IPS-18a (cell line): ENCODE measurements around the gene TCF7L1.
"Not testable (repeated sequence)": the region's sequence is repeated elsewhere in the genome, so short reads cannot be mapped to it uniquely, and the experiment has no call there.

Experiments used
- H3K27ac ChIP-seq: one replicate; pipeline ENCODE4 v1.5.1; 2013; ENCODE audit warnings: low read length
- H3K27me3 ChIP-seq: one replicate; pipeline ENCODE4 v1.6.1; 2013; ENCODE audit warnings: mild to moderate bottlenecking, low read length; ENCODE audit not compliant: control insufficient read depth, insufficient read depth
- H3K36me3 ChIP-seq: one replicate; pipeline ENCODE4 v1.6.1; 2013; ENCODE audit warnings: low read depth, low read length; ENCODE audit not compliant: control insufficient read depth
- H3K4me1 ChIP-seq: one replicate; pipeline ENCODE4 v1.6.1; 2013; ENCODE audit warnings: low read depth, low read length; ENCODE audit not compliant: control insufficient read depth
- H3K4me3 ChIP-seq: one replicate; pipeline ENCODE4 v1.5.1; 2013; ENCODE audit warnings: low read length
- H3K9ac ChIP-seq: one replicate; pipeline ENCODE4 v1.6.1; 2013; ENCODE audit warnings: mild to moderate bottlenecking, low read length, moderate library complexity
- H3K9me3 ChIP-seq: one replicate; pipeline ENCODE4 v1.6.1; 2013; ENCODE audit warnings: low read depth, low read length; ENCODE audit not compliant: control insufficient read depth

TCF7L1 gene

GRCh38 chr2:85188852-85189251 is 55.7 kb downstream of the TCF7L1 start:
- no peak overlapping the region for H3K4me3 ChIP-seq
- no peaks in the 10 kb centered on the region for H3K9me3 ChIP-seq
- no peak overlapping the region for H3K9ac ChIP-seq
- no peak overlapping the region for H3K27ac ChIP-seq
- peaks cover 11% of the 10 kb centered on the region for H3K4me1 ChIP-seq
- peaks cover 6% of the 10 kb centered on the region for H3K36me3 ChIP-seq
- H3K27me3 ChIP-seq, result no peaks in the 10 kb centered on the region

- H3K4me3 ChIP-seq, result no peak overlapping the region
- no peaks in the 10 kb centered on the region for H3K27me3 ChIP-seq
- H3K36me3 ChIP-seq, result peaks cover 7% of the 10 kb centered on the region
- peaks cover 11% of the 10 kb centered on the region for H3K4me1 ChIP-seq
- no peak overlapping the region for H3K27ac ChIP-seq
- no peaks in the 10 kb centered on the region for H3K9me3 ChIP-seq
- H3K9ac ChIP-seq, result no peak overlapping the region
Observed at GRCh38 chr2:85189606-85190270, 56.5 kb downstream of the TCF7L1 start.

- H3K27me3 ChIP-seq, result no peaks in the 10 kb centered on the region
- no peak overlapping the region for H3K9ac ChIP-seq
- H3K4me3 ChIP-seq, result no peak overlapping the region
- peaks cover 11% of the 10 kb centered on the region for H3K36me3 ChIP-seq
- no peak overlapping the region for H3K27ac ChIP-seq
- no peaks in the 10 kb centered on the region for H3K9me3 ChIP-seq
- peaks cover 11% of the 10 kb centered on the region for H3K4me1 ChIP-seq
Observed at GRCh38 chr2:85191157-85191556, 58.0 kb downstream of the TCF7L1 start.

GRCh38 chr2:85194780-85195480 is 61.7 kb downstream of the TCF7L1 start:
- no peaks in the 10 kb centered on the region for H3K9me3 ChIP-seq
- no peak overlapping the region for H3K4me3 ChIP-seq
- H3K36me3 ChIP-seq, result peaks cover 5% of the 10 kb centered on the region
- H3K4me1 ChIP-seq, result no peaks in the 10 kb centered on the region
- no peak overlapping the region for H3K27ac ChIP-seq
- no peaks in the 10 kb centered on the region for H3K27me3 ChIP-seq
- no peak overlapping the region for H3K9ac ChIP-seq

GRCh38 chr2:85195956-85196355 is 62.8 kb downstream of the TCF7L1 start:
- no peak overlapping the region for H3K4me3 ChIP-seq

GRCh38 chr2:85199698-85200097 is 66.5 kb downstream of the TCF7L1 start:
- Histone ChIP-seq H3K27ac (no peak overlapping the region), H3K4me3 (no peak overlapping the region), H3K27me3 (no peaks in the 10 kb centered on the region), H3K36me3 (peaks cover 4% of the 10 kb centered on the region), H3K4me1 (no peaks in the 10 kb centered on the region), H3K9ac (no peak overlapping the region), H3K9me3 (no peaks in the 10 kb centered on the region)

More at GRCh38 chr2:85195956-85196355, 62.8 kb downstream of the TCF7L1 start:
- Histone ChIP-seq H3K36me3 (peaks cover 5% of the 10 kb centered on the region), H3K9ac (no peak overlapping the region), H3K27ac (no peak overlapping the region), H3K27me3 (no peaks in the 10 kb centered on the region), H3K4me1 (no peaks in the 10 kb centered on the region), H3K9me3 (no peaks in the 10 kb centered on the region)

GRCh38 chr2:85209887-85210286 is 76.7 kb downstream of the TCF7L1 start:
- Histone ChIP-seq H3K36me3 (no peaks in the 10 kb centered on the region), H3K27me3 (no peaks in the 10 kb centered on the region), H3K4me1 (peaks cover 16% of the 10 kb centered on the region), H3K9ac (no peak overlapping the region), H3K9me3 (no peaks in the 10 kb centered on the region), H3K4me3 (no peak overlapping the region), H3K27ac (no peak overlapping the region)

- Histone ChIP-seq H3K27me3 (no peaks in the 10 kb centered on the region), H3K9ac (no peak overlapping the region), H3K4me1 (peaks cover 22% of the 10 kb centered on the region), H3K36me3 (no peaks in the 10 kb centered on the region), H3K4me3 (no peak overlapping the region), H3K27ac (no peak overlapping the region), H3K9me3 (no peaks in the 10 kb centered on the region)
Observed at GRCh38 chr2:85210511-85210910, 77.3 kb downstream of the TCF7L1 start.

- H3K9me3 ChIP-seq, H3K4me3 ChIP-seq, H3K9ac ChIP-seq, H3K27me3 ChIP-seq, H3K27ac ChIP-seq, H3K36me3 ChIP-seq: not testable (repeated sequence)
- H3K4me1 ChIP-seq, result peaks cover 32% of the 10 kb centered on the region
Observed at GRCh38 chr2:85211606-85212005, 78.4 kb downstream of the TCF7L1 start.

GRCh38 chr2:85212841-85213240 is 79.6 kb downstream of the TCF7L1 start:
- peaks cover 37% of the 10 kb centered on the region for H3K4me1 ChIP-seq
- no peak overlapping the region for H3K9ac ChIP-seq
- H3K27me3 ChIP-seq, result no peaks in the 10 kb centered on the region
- H3K36me3 ChIP-seq, result no peaks in the 10 kb centered on the region
- no peak overlapping the region for H3K27ac ChIP-seq
- H3K9me3 ChIP-seq, result no peaks in the 10 kb centered on the region
- no peak overlapping the region for H3K4me3 ChIP-seq

GRCh38 chr2:85213404-85213803 is 80.2 kb downstream of the TCF7L1 start:
- Histone ChIP-seq H3K9ac (no peak overlapping the region), H3K27me3 (no peaks in the 10 kb centered on the region), H3K27ac (no peak overlapping the region), H3K4me1 (peaks cover 37% of the 10 kb centered on the region), H3K36me3 (no peaks in the 10 kb centered on the region), H3K9me3 (no peaks in the 10 kb centered on the region), H3K4me3 (no peak overlapping the region)
